ENCODE measurements around the gene INPP5F.

INPP5F gene

DNA sequence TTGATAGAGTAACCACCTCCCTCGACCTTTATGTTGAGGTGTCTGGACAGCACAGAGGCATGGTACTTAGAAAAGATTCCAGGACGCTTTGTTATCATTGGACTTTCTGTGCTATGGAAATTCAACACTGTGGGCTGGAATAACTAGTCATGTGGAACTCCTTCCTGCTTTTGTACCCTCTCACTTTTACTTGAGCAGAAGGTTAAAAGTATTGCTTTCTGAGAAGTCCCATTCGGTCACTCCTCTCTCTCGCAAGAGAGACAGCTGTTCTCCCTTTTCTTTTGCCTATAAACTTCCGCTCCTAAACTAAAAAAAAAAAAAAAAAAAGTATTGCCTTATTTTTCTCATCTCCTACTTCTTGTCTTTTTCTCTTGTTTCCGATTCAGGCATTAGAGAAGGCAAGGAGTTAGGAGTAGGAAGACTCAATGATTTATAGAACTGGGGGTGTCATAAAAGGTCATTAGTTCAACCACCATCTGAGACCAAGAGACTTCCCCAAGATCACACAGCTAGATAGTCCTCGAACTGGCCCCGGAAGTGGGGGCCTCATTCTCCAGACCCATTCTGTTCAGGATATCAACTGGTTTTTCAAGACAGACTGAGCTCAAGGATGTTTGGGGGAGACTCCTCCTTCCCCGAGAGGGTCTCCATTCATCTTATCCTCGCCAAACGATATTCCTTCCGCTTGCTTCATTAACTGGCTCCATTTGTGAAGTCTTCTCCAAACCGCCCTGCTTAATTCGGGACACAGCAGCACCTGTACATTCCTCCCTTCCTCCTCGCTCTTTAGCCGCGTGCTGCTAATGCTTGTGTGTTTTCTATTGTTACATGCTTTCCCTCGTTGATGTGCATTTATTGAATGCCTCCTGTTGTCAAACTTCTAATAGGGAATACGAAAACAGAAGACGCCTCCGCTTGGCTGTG is 995 bp upstream of the INPP5F start:
- H3K36me3 Mint-ChIP-seq (ENCODE audit: low read depth), result peaks cover 14% of the 10 kb centered on the region
- peak overlapping the region; percentile 91 for H3K27ac Mint-ChIP-seq
- peaks cover 47% of the 10 kb centered on the region for H3K4me1 Mint-ChIP-seq (ENCODE audit: low read depth)
- peaks cover 11% of the 10 kb centered on the region for H3K9me3 Mint-ChIP-seq
- H3K4me3 Mint-ChIP-seq, result peak overlapping the region; percentile 91
- H3K27me3 Mint-ChIP-seq, result no peaks in the 10 kb centered on the region

DNA sequence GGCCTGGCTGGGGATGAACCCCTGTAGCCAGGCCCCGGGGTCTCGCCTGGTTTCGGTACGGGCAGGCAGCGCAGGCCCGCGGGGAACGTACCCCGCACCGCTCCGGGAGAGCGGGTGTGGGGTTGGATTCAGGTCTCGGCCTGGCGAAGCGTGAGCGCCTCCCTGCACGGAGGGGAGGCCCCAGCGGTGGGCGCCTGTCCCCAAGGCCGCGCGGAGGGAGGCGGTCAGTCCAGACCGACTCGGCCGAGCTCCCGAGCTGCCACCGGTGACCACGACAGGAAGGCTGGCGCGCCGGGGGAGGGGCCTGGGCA is 378 bp upstream of the INPP5F start:
- H3K27ac Mint-ChIP-seq, result peak overlapping the region; percentile 91
- no peaks in the 10 kb centered on the region for H3K27me3 Mint-ChIP-seq
- H3K9me3 Mint-ChIP-seq, result peaks cover 9% of the 10 kb centered on the region
- H3K4me3 Mint-ChIP-seq, result peak overlapping the region; percentile 91
- H3K4me1 Mint-ChIP-seq (ENCODE audit: low read depth), result peaks cover 53% of the 10 kb centered on the region
- H3K36me3 Mint-ChIP-seq (ENCODE audit: low read depth), result peaks cover 17% of the 10 kb centered on the region

DNA sequence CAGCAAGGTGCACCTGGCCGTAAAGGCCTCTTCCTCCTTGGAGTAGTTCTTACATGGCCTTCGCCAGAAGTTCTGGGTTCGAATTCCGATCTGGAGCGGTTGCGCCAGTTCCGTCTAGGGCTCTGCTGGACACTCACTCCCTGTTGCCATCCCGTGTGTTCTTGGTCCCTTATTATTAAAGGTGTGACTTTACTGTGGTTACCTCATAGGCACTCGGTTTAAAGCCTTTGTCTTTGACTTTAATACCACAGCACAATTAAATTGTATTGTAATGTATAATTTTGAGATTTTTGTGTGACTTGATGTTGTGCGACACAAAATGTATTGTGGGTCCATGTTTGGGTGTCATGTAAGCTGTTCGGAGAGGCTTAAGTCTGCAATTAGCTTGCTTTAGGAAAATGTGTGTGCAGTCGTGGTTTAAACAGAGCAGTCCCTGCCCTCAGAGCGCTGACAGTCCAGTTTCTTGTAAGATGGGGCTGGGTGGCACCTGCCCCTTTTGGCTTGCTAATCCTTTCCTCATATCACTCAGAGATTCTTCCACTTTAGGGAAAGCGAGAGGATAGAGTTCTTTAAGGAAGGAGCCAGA is 919 bp downstream of the INPP5F start:
- H3K27ac Mint-ChIP-seq, result peak overlapping the region; percentile 91
- H3K27me3 Mint-ChIP-seq, result no peaks in the 10 kb centered on the region
- peaks cover 53% of the 10 kb centered on the region for H3K4me1 Mint-ChIP-seq (ENCODE audit: low read depth)
- peaks cover 16% of the 10 kb centered on the region for H3K36me3 Mint-ChIP-seq (ENCODE audit: low read depth)
- H3K4me3 Mint-ChIP-seq, result peak overlapping the region; percentile 91
- H3K9me3 Mint-ChIP-seq, result peaks cover 6% of the 10 kb centered on the region

DNA sequence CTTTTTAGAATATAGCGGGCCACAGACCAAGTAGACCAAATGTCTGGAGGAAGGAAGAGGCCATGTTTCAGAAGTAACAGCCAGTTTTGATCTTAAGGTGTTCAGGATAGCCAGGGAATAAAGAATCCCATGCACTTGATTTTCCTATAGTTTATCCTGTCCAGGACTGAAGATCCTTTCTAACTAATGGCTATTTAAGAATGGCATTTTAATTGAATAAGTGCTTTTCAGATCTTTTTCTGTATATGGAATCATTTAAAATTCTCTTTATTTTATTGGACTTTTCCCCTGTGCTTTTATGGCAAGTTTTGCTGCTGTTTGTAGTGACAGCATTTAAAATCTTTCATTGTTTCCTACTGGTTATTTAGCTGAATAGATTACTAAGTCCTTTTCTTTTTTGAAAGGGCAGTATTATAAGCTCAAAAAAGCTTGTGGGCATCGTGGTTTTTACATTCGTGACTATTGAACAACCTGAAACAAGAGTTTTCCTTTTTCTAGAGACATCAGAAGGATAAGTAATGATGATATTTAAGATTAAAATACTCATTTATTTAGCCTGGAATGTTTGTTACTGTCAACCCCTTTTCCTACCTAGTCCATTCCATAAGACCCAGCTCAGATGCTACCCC is 2.4 kb downstream of the INPP5F start:
- Mint-ChIP-seq H3K27me3 (no peaks in the 10 kb centered on the region), H3K4me3 (peak overlapping the region; percentile 91), H3K4me1 (ENCODE audit: low read depth) (peaks cover 56% of the 10 kb centered on the region), H3K36me3 (ENCODE audit: low read depth) (peaks cover 16% of the 10 kb centered on the region), H3K27ac (peak overlapping the region; percentile 91), H3K9me3 (peaks cover 6% of the 10 kb centered on the region)

DNA sequence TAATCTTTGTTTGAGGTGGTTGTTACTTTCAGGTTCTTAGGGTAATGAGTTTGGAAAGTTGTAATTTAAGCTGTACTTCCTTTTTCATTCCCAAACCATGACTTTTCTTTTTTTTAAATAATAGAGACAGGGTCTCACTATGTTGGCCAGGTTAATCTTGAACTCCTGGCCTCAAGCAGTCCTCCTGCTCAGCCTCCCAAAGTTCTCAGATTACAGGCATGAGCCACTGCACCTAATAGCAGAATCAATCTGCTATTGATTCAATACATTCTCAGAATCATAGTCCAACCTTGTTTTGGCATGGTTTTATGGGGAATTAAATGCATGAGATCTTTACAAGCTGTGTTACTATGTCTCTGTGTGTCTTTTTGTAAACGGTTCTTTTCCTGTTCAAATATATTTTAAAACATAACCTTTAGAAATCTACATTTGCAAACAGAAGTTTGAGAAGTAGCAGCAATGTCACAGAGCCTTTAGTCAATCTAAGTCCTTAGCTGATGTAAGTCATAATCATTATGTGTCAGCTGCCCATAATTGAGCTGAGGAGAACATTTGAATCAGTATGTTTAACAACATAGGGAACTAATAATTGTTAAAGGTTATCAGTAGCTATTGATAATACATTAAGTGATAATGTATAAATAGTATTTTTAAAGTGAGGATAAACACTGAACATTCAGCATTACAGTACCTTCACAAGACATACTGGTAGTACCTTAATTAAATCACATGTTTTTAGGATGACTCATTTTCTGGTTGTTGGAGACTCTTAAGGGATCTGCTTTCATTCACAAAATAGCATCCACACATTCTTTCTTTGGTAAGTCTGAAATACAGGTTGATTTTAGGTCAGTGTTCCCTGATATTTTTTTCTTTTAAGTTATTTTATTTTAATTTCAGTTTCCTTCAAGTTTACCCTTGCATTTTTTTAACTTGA is 8.8 kb downstream of the INPP5F start:
- no peaks in the 10 kb centered on the region for H3K27me3 Mint-ChIP-seq

DNA sequence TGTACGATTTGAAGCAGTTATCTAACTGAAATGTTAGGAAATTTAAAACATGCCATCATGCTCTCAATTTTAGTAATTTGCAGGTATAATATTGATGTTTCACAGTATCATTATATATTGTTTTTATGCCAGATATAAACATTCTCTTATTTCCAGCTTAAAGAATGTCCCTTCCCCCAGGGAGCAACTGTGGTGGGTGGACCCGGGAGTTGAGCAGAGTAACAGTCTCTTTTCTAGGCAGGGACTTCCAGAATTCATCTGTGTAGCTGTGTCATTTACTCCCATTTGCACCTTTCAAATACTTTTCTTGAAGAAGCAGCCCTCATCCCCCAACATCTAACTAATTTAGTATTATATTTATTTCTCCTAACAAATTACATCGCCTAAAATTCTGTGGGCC is 9.6 kb downstream of the INPP5F start:
- H3K4me3 Mint-ChIP-seq, result no peak overlapping the region

More for the DNA sequence above, 8.8 kb downstream of the INPP5F start:
- Mint-ChIP-seq H3K4me3 (no peak overlapping the region), H3K36me3 (ENCODE audit: low read depth) (peaks cover 7% of the 10 kb centered on the region), H3K9me3 (no peaks in the 10 kb centered on the region), H3K4me1 (ENCODE audit: low read depth) (peaks cover 57% of the 10 kb centered on the region), H3K27ac (no peak overlapping the region)

DNA sequence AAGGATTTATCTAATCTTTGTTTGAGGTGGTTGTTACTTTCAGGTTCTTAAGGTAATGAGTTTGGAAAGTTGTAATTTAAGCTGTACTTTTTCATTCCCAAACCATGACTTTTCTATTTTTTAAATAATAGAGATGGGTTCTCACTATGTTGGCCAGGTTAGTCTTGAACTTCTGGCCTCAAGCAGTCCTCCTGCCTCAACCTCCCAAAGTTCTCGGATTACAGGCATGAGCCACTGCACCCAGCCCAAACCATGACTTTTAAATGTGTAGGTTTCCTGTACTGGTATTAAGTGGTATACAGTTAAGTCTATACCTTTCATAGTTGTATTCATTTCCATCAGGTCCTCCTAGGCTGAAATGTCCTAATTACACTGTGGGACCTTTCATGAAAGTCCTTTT is 10.4 kb downstream of the INPP5F start:
- Mint-ChIP-seq H3K4me1 (ENCODE audit: low read depth) (peaks cover 54% of the 10 kb centered on the region), H3K27me3 (no peaks in the 10 kb centered on the region), H3K9me3 (no peaks in the 10 kb centered on the region), H3K36me3 (ENCODE audit: low read depth) (no peaks in the 10 kb centered on the region), H3K27ac (peak overlapping the region; percentile 28), H3K4me3 (no peak overlapping the region)

More for the DNA sequence above, 9.6 kb downstream of the INPP5F start:
- Mint-ChIP-seq H3K27ac (no peak overlapping the region), H3K27me3 (no peaks in the 10 kb centered on the region), H3K9me3 (no peaks in the 10 kb centered on the region), H3K36me3 (ENCODE audit: low read depth) (peaks cover under 1% of the 10 kb centered on the region), H3K4me1 (ENCODE audit: low read depth) (peaks cover 54% of the 10 kb centered on the region)

DNA sequence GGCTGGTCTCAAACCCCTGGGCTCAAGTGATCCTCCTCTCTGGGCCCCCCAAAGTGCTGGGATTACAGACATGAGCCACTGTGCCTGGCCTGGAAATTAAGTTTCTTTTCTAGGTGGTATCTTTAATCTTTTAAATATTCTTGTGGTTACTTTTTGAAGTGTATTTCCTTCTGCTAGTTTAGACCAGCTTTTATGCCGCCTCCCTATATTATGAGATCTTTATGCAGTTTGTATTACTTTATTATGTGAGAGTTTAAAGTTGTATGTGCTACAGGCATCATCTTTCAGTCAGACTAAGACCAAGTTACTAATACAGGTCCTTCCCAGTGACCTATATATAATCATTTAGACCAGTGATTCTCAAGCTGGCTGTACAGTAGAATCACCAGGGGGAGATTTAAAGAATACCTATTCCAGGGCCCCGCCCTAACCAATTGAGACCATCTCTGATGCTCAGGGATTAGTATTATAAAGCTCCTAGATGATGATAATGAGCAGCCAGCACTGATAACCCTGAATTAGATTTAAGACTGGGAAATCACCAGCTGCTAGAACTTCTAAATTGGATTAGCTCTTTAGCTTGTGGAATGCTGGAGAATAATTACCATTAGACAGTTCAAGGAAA is 11.3 kb downstream of the INPP5F start:
- H3K4me1 Mint-ChIP-seq (ENCODE audit: low read depth), result peaks cover 54% of the 10 kb centered on the region
- H3K36me3 Mint-ChIP-seq (ENCODE audit: low read depth), result no peaks in the 10 kb centered on the region
- H3K27ac Mint-ChIP-seq, result peak overlapping the region; percentile 32
- no peaks in the 10 kb centered on the region for H3K27me3 Mint-ChIP-seq
- H3K4me3 Mint-ChIP-seq, result no peak overlapping the region
- H3K9me3 Mint-ChIP-seq, result no peaks in the 10 kb centered on the region

DNA sequence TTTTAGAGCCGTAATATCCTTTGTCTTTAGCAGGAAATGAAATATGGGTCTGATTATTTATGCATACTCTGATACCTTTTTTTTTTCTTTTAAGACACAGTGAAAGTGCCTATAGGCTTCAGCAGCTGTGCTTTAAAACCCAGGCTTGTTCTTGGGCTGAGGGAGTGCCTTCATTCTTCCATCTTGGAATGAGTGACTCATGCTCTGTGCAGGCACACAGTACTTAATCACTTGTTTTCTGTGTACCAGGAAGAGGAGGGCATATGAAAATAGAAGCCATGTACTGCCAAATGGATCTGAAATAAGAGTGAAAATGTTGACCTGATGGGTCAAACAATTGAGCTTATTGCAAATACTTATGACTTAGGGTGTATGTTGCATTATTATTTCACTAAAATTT is 12.0 kb downstream of the INPP5F start:
- H3K9me3 Mint-ChIP-seq, result no peaks in the 10 kb centered on the region
- H3K27me3 Mint-ChIP-seq, result no peaks in the 10 kb centered on the region
- no peaks in the 10 kb centered on the region for H3K36me3 Mint-ChIP-seq (ENCODE audit: low read depth)
- peak overlapping the region; percentile 33 for H3K27ac Mint-ChIP-seq
- peaks cover 54% of the 10 kb centered on the region for H3K4me1 Mint-ChIP-seq (ENCODE audit: low read depth)
- peak overlapping the region; percentile 39 for H3K4me3 Mint-ChIP-seq

DNA sequence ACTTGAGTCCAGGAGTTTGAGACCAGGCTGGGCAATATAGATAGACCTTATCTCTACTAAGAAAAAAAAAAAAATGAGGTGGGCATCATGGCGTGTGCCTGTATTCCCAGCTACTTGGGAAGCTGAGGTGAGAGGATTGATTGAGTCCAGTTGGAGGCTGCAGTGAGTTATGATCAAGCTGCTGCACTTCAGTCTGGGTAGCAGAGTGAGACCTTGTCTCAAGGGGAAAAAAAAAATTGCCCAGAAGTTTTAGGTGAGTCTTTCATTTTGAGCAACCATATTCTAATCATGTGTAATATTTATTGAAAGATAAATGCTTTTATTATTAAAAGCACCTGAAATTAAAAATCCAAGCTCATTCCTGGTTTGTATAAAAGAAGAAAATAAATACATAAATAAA is 13.1 kb downstream of the INPP5F start:
- no peaks in the 10 kb centered on the region for H3K9me3 Mint-ChIP-seq
- no peaks in the 10 kb centered on the region for H3K36me3 Mint-ChIP-seq (ENCODE audit: low read depth)
- H3K27ac Mint-ChIP-seq, result no peak overlapping the region
- peaks cover 50% of the 10 kb centered on the region for H3K4me1 Mint-ChIP-seq (ENCODE audit: low read depth)
- H3K4me3 Mint-ChIP-seq, result no peak overlapping the region
- H3K27me3 Mint-ChIP-seq, result no peaks in the 10 kb centered on the region

DNA sequence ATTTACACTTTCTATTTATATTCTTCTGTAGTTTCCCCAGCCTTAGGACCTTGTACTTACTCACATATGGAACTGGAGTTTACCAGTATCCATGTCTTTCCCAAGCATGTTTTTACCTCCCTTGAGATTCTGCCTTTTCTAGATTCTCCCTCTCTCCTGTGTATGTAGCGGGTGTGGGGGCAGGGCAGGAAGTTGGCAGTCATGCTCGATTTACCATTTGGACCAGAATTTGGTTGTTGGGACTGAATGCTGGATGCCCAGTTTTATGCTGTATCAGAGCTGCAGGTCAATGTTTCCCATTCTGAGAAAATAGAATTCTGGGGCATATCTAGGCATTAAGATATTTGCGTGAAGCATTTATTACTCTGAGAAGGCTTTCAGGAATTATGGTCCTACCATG is 14.2 kb downstream of the INPP5F start:
- H3K27ac Mint-ChIP-seq, result no peak overlapping the region
- no peaks in the 10 kb centered on the region for H3K36me3 Mint-ChIP-seq (ENCODE audit: low read depth)
- peaks cover 53% of the 10 kb centered on the region for H3K4me1 Mint-ChIP-seq (ENCODE audit: low read depth)
- no peaks in the 10 kb centered on the region for H3K9me3 Mint-ChIP-seq
- H3K4me3 Mint-ChIP-seq, result no peak overlapping the region
- H3K27me3 Mint-ChIP-seq, result no peaks in the 10 kb centered on the region

DNA sequence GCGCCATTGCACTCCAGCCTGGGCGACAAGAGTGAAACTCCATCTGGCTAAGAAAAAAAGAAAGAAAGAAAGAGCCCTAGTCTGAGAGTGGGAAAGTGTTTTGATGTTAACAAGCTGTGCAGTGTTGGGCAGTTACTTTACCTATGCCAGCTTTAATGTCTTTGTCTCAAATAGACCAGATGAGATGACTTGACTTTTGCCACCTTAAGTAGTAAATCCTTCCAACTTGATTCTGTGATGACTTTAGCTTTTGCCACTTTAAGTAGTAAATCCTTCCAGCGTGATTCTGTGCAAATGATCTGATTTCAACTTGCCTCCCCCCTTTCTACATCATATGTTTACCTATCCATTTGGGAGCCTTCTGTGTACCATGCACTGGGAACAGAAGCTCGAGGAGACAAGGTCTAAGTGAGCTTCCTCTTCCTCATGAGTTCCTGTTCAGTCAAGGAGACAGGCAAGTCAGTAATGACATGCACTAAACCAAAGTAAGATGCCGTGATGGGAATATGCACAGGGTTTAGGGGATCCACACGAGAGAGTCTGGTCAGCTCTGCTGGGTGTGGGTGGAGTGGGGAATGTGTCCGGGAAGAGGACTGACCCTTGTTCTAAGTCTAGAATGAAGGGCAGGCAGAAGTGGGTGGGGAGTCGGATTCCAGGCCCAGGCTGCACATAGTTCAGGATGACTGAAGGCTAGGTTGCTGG is 17.2 kb downstream of the INPP5F start:
- no peak overlapping the region for H3K27ac Mint-ChIP-seq
- H3K4me3 Mint-ChIP-seq, result no peak overlapping the region
- no peaks in the 10 kb centered on the region for H3K9me3 Mint-ChIP-seq
- peaks cover 5% of the 10 kb centered on the region for H3K36me3 Mint-ChIP-seq (ENCODE audit: low read depth)
- H3K4me1 Mint-ChIP-seq (ENCODE audit: low read depth), result peaks cover 30% of the 10 kb centered on the region
- H3K27me3 Mint-ChIP-seq, result no peaks in the 10 kb centered on the region

DNA sequence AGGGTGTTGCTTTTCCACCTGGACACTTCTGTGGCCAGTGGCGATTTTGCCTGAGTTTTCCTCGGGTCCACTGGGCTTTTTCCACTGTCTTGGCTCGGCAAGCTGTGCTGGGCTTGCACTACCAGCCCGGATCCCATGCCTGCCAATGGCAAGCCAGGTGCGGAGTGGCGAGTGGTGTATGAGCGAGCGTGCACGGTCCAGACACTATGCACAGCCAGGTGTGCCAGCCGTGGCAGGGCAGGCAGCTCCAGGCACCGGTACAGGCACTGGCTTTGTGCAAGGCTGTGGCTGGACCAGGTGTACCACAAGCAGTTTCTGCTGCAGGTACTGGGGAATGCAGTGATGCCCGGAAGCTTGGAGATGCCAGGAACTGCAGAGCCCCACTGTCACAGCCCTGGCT is 22.1 kb downstream of the INPP5F start:
- Mint-ChIP-seq H3K4me3 (no peak overlapping the region), H3K36me3 (ENCODE audit: low read depth) (peaks cover 10% of the 10 kb centered on the region), H3K27ac (no peak overlapping the region), H3K9me3 (no peaks in the 10 kb centered on the region), H3K4me1 (ENCODE audit: low read depth) (peaks cover 27% of the 10 kb centered on the region), H3K27me3 (no peaks in the 10 kb centered on the region)

DNA sequence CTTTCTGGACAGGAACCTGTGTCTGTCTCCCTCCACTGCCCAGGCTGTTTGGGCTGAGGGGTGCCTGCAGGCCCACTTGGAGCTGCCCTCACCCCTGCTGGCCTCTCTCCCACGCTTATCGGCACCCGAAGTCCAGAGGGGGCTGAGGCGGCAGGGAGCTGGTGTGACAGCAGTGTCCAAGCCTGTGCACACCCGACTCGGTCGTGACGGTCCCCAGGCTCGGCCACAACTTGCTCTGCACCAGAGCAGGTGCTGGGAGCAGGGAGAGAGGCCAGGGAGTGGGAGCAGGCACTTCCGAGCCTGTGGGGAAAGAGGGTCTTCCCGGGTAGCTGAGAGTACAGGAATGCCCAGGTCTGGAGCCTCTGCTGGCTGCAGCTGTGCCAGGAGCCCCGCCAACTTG is 23.0 kb downstream of the INPP5F start:
- H3K27me3 Mint-ChIP-seq, result no peaks in the 10 kb centered on the region
- peaks cover 27% of the 10 kb centered on the region for H3K4me1 Mint-ChIP-seq (ENCODE audit: low read depth)
- no peak overlapping the region for H3K27ac Mint-ChIP-seq
- no peaks in the 10 kb centered on the region for H3K9me3 Mint-ChIP-seq
- peaks cover 10% of the 10 kb centered on the region for H3K36me3 Mint-ChIP-seq (ENCODE audit: low read depth)
- no peak overlapping the region for H3K4me3 Mint-ChIP-seq
